MCF 10A (cell line): Measurements from ENCODE around the gene ZNF22. TPM values are rescaled to one million over a fixed set of nuclear protein-coding genes. Genes with fewer than 3 reads are reported as not detected.

Source experiments
- BruUV-seq: library from RNA; stranded (reverse); fragments of 400-500 nt; replicated peaks from 2 replicates; lab custom pipeline; 2021; lab: Mats Ljungman, UMichigan
- CTCF ChIA-PET: fragments of 300-600 bp; sonication (Branson Sonifier 250); formaldehyde crosslinking; extraction: SDS; loops from one replicate; lab custom pipeline; 2021; ENCODE audit warnings: antibody characterized with exemption, inconsistent platforms; lab: Yijun Ruan, JAX
- POLR2A ChIA-PET: fragments of 300-600, 350-650 bp; sonication (Branson Sonifier 250); formaldehyde crosslinking; extraction: SDS; loops from one replicate; lab custom pipeline; 2020; ENCODE audit warnings: antibody characterized with exemption, inconsistent platforms; lab: Yijun Ruan, JAX
- DNase-seq: peaks from one replicate; pipeline ENCODE4 v3.0.0-alpha.2; 2018; ENCODE audit not compliant: unreplicated experiment
- H3K27ac Mint-ChIP-seq: one replicate; pipeline ENCODE4 v1.8.0; 2022; ENCODE audit warnings: mild to moderate bottlenecking, low read depth, mixed read lengths; ENCODE audit not compliant: unreplicated experiment
- H3K27me3 Mint-ChIP-seq: one replicate; pipeline ENCODE4 v1.8.0; 2022; ENCODE audit warnings: mixed read lengths; ENCODE audit not compliant: insufficient read depth, unreplicated experiment
- H3K36me3 Mint-ChIP-seq: one replicate; pipeline ENCODE4 v1.8.0; 2022; ENCODE audit warnings: mild to moderate bottlenecking, moderate library complexity, mixed read lengths; ENCODE audit not compliant: insufficient read depth, unreplicated experiment
- H3K4me1 Mint-ChIP-seq: one replicate; pipeline ENCODE4 v1.8.0; 2022; ENCODE audit warnings: mixed read lengths; ENCODE audit not compliant: insufficient read depth, unreplicated experiment
- H3K4me3 Mint-ChIP-seq: one replicate; pipeline ENCODE4 v1.8.0; 2022; ENCODE audit warnings: mild to moderate bottlenecking, moderate library complexity, mixed read lengths; ENCODE audit not compliant: unreplicated experiment
- H3K9me3 Mint-ChIP-seq: one replicate; pipeline ENCODE4 v1.8.0; 2022; ENCODE audit warnings: mixed read lengths; ENCODE audit not compliant: unreplicated experiment
- intact Hi-C: fragments of 100-400 bp; cut with micrococcal nuclease; formaldehyde crosslinking; loops from 2 replicates; pipeline ENCODE4 v1.14.1; 2022
- total RNA-seq: library from RNA; stranded (reverse); gene quantifications from 2 replicates; pipeline ENCODE4 v1.2.3, GENCODE V29; 2022
- TF ChIP-seq, protein P1 (sequence below): fragments of 200-600 bp; IDR thresholded peaks from one replicate; pipeline ENCODE4 v1.8.0; 2022; ENCODE audit warnings: antibody characterized with exemption, mild to moderate bottlenecking; ENCODE audit not compliant: unreplicated experiment

ZNF22 gene
- total RNA-seq, 1 experiment from 2014 or later: 8.5 TPM

DNA sequence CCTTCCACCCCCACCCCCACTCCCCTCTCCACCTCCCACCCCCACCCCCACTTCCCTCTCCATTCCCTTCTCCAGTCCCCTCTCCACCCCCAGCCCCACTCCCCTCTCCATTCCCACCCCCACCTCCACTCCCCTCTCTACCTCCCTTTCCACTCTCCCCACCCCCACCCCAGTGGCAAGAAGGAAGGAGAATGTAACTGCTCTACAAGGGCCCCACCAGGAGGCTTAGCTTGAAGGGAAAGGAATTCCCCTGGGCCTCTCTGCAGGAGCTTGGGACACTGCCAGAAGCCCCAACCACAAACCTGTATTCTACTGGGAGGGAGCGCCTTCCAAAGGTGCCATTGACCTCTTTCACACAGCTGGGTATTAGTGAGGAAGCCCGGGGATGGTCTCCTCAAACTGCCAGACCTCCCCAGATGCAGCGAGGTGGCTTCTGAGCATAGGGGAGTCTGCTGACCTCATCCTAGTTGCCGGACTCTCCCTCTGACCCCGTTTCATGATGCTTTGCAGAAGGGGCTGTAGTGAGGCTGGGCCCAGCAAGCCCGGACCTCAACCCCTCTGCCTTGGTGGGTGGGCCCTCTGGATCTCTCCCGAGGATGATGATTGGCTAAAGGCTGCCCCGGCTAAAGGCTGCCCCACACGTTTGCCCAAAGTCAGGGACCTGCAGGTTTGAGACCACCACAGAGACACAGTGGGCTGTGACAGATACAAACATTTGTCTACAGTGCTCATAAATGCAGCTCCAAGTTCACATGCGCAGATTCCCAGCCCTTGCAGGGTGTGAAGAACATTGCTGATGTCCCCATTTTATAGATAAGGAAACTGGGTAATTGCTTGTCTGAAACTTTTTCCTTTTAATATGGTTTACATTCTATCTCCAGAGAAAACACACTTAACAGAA is 25.0 kb upstream of the ZNF22 start:
- intact Hi-C loops: loop anchor here (1.0 kb wide), 1 partner anchor 43 kb away; no protein-coding TSS in a partner anchor
- Mint-ChIP-seq H3K27ac (no peak overlapping the region), H3K27me3 (no peaks in the 10 kb centered on the region), H3K36me3 (peaks cover 24% of the 10 kb centered on the region), H3K4me1 (peaks cover 29% of the 10 kb centered on the region), H3K4me3 (peak overlapping the region; percentile 58), H3K9me3 (no peaks in the 10 kb centered on the region)
- TF ChIP-seq, protein P1, sequence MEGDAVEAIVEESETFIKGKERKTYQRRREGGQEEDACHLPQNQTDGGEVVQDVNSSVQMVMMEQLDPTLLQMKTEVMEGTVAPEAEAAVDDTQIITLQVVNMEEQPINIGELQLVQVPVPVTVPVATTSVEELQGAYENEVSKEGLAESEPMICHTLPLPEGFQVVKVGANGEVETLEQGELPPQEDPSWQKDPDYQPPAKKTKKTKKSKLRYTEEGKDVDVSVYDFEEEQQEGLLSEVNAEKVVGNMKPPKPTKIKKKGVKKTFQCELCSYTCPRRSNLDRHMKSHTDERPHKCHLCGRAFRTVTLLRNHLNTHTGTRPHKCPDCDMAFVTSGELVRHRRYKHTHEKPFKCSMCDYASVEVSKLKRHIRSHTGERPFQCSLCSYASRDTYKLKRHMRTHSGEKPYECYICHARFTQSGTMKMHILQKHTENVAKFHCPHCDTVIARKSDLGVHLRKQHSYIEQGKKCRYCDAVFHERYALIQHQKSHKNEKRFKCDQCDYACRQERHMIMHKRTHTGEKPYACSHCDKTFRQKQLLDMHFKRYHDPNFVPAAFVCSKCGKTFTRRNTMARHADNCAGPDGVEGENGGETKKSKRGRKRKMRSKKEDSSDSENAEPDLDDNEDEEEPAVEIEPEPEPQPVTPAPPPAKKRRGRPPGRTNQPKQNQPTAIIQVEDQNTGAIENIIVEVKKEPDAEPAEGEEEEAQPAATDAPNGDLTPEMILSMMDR: no peak
- ChIA-PET POLR2A (interaction anchor here (0.6 kb wide), 1 partner anchor 14 kb away, joined by 3 read pairs; no protein-coding TSS in a partner anchor), CTCF (interaction anchor here (0.5 to 1.7 kb wide), 12 partner anchors 9 to 1743 kb away, joined by 3 to 11 read pairs (median 4); no protein-coding TSS in a partner anchor)
- DNase-seq: peak; percentile 59
- no TSS peak for BruUV-seq

DNA sequence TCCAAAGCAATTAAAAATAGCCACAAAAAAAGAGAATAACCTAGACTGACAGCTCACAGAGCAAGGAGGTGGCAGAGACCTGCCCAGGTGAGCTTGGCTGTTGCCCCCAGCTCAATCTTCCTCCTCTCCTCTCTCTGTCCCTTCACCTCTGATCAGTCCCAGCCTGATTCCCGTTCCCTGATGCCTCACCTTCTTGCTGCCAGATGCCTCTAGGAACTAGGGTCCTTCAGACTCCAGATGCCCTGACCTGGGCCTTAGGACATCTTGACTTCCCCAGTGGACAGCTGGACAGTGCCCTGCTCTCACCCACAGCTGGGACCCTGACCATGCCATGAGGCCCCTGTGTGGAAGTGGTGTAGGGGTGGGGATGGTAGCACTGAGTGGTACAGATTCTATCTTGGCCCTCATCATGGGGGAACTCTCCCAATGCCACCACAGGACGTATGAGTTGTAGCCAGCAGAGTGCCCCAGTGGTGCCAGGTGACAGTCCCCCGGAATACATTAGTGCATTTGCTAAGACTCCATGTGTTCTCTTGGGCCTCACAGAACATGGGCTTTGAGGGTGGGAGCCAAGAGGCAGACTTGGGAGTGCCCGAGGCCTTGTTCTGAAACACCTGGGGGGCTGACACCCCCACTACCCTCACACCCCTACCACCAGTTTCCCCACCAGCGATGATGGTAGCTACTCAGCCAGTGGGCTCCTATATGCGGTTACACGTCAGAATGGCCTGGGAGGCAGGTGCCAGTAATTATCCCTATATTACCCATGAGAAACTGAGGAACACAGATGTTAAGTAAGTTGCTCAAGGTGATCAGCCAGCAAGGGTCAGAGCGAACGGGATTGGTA is 24.1 kb upstream of the ZNF22 start:
- H3K4me3 Mint-ChIP-seq: peak overlapping the region; percentile 47
- no peaks in the 10 kb centered on the region for H3K9me3 Mint-ChIP-seq
- peaks cover 38% of the 10 kb centered on the region for H3K4me1 Mint-ChIP-seq
- H3K27me3 Mint-ChIP-seq: no peaks in the 10 kb centered on the region
- no peak overlapping the region for H3K27ac Mint-ChIP-seq
- POLR2A ChIA-PET: no interaction called here
- TF ChIP-seq, protein P1: no peak
- no peak for DNase-seq
- CTCF ChIA-PET: interaction anchor here (0.5 to 4.2 kb wide), 9 partner anchors 9 to 1744 kb away, joined by 3 to 22 read pairs (median 6); no protein-coding TSS in a partner anchor
- intact Hi-C loops: no loop called here
- peaks cover 24% of the 10 kb centered on the region for H3K36me3 Mint-ChIP-seq
- no TSS peak for BruUV-seq

DNA sequence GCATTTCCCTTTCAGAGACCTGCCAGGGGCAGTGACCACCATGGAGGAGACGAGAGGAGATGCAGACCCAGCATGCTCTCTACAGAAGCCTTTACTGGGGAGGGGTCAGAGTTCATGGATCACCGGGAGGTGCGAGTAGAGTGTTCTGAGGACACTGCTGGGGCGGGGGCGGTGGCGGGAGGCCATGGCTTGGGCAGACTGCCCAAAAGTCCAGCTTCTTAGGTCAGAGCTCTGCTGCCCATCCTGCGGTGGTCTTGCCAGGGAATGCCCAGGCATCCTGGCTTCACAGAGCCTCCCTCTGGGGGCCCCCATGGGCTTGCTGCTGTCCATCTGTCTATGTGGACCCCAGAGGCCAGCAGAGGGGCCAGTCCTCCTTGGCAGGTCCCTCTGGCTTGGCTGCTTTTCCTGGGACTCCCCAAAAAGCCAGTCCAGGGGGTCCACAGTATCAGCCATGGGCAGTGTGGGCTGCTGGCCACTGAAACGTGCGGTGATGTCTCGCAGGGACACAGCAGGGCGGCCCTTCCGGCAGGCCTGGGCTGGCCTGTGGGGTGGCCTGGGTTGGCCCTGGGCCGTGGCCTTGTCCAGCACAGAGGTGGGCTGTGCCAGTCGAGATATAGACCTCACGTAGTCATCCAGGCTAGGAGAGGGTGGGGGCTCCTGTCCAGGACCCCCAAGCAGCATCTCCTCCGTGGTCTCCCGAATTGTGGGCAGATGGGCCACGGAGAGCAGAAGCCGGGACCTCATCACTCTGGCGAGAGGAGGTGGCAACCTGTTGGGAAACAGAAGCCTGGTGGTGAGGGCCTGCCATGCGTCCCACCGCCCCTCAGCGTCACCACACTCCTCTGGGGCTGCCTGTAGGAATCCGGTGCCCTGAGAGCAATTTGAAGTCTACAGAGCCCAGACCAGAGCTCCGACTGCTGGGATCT is 23.2 kb upstream of the ZNF22 start:
- ChIA-PET POLR2A (interaction anchor here (1.7 to 1.9 kb wide), 2 partner anchors 10 to 19 kb away, joined by 6 to 9 read pairs; partner anchors contain the start of gene RASSF4), CTCF (interaction anchor here (0.6 to 4.2 kb wide), 2 partner anchors 45 to 429 kb away, joined by 3 to 22 read pairs; no protein-coding TSS in a partner anchor)

More for the DNA sequence above, 23.2 kb upstream of the ZNF22 start:
- no peak for DNase-seq
- Mint-ChIP-seq H3K4me1 (peaks cover 43% of the 10 kb centered on the region), H3K9me3 (no peaks in the 10 kb centered on the region), H3K36me3 (peaks cover 23% of the 10 kb centered on the region), H3K4me3 (peak overlapping the region; percentile 67), H3K27ac (no peak overlapping the region), H3K27me3 (no peaks in the 10 kb centered on the region)
- intact Hi-C loops: no loop called here
- TF ChIP-seq, protein P1: no peak
- BruUV-seq: no TSS peak
